B cell (primary cell): ENCODE data around the gene CRK. TPM values are rescaled to one million over a fixed set of nuclear protein-coding genes. Genes with fewer than 3 reads are reported as not detected.

Experiments used
- ATAC-seq: fragments of 200-7000 bp; cut with Tn5 transposase; one replicate; pipeline ENCODE4 v1.10.0; 2021; ENCODE audit warnings: low read depth, mild to moderate bottlenecking, moderate number of reproducible peaks, moderate library complexity
- CTCF ChIA-PET: fragments of 350-600 bp; sonication (Branson Sonifier 250); formaldehyde crosslinking; loops from one replicate; lab custom pipeline; 2021; ENCODE audit warnings: antibody characterized with exemption, inconsistent platforms; lab: Charles Lee
- POLR2A ChIA-PET: fragments of 350-600 bp; sonication (Branson Sonifier 250); formaldehyde crosslinking; loops from one replicate; lab custom pipeline; 2021; ENCODE audit warnings: antibody characterized with exemption; lab: Charles Lee
- DNase-seq: peaks from one replicate; pipeline ENCODE4 v3.0.0; 2013
- H2AFZ ChIP-seq: 2 replicates; pipeline ENCODE4 v1.6.1; 2012; ENCODE audit warnings: mild to moderate bottlenecking, low read depth, low read length; ENCODE audit not compliant: insufficient read depth, poor library complexity, severe bottlenecking
- H3K27ac ChIP-seq, 2 donors: 1 replicate in 1 of 2; 2 replicates in 1 of 2; pipeline ENCODE4 v1.5.1; 2012 to 2013; ENCODE audit warnings: low read length in 2 of 2, mild to moderate bottlenecking in 2 of 2, moderate library complexity in 1 of 2
- H3K27me3 ChIP-seq, 4 experiments: fragments of 200-600 bp in 1 of 4; sonication (generic) in 1 of 4; replicated peaks in 1 of 4; 1 replicate in 2 of 4; 2 replicates in 2 of 4; pipeline versions ENCODE4 v1.6.1 to v1.7.0; 2013 to 2016; ENCODE audit warnings: low read length in 3 of 4, mild to moderate bottlenecking in 2 of 4, mixed read lengths in 1 of 4, moderate library complexity in 1 of 4; ENCODE audit not compliant: insufficient read depth in 4 of 4, control insufficient read depth in 3 of 4; ENCODE audit errors: control extremely low read depth in 1 of 4
- H3K36me3 ChIP-seq, 2 experiments: replicated peaks in 1 of 2; 1 replicate in 1 of 2; 2 replicates in 1 of 2; pipeline versions ENCODE4 v1.6.1 to v1.7.1; 2013; ENCODE audit warnings: low read length in 1 of 2; ENCODE audit not compliant: insufficient read depth in 2 of 2, control insufficient read depth in 1 of 2; ENCODE audit errors: control extremely low read depth in 1 of 2, extremely low read depth in 1 of 2
- H3K4me1 ChIP-seq, 2 donors: fragments of 200-600 bp in 1 of 2; sonication (generic) in 1 of 2; 1 replicate in 1 of 2; 2 replicates in 1 of 2; pipeline versions ENCODE4 v1.5.1 to v1.6.1; 2013 to 2017; ENCODE audit warnings: low read length in 2 of 2; ENCODE audit not compliant: control insufficient read depth in 2 of 2, insufficient read depth in 2 of 2
- H3K4me2 ChIP-seq: replicated peaks from 2 replicates; pipeline ENCODE3; 2012; ENCODE audit warnings: mild to moderate bottlenecking, low read depth, low read length; ENCODE audit not compliant: poor library complexity, severe bottlenecking
- H3K4me3 ChIP-seq, 5 experiments: fragments of 200-600 bp in 1 of 5; sonication (generic) in 1 of 5; 1 replicate in 3 of 5; 2 replicates in 2 of 5; pipeline versions ENCODE4 v1.5.1 to v1.7.0; 2011 to 2016; ENCODE audit warnings: low read length in 4 of 5, mild to moderate bottlenecking in 4 of 5, low read depth in 2 of 5, control low read depth in 1 of 5, moderate library complexity in 1 of 5; ENCODE audit not compliant: insufficient read depth in 1 of 5; ENCODE audit errors: control extremely low read depth in 1 of 5, extremely low read depth in 1 of 5
- H3K79me2 ChIP-seq: fragments of 200-600 bp; sonication (generic); one replicate; pipeline ENCODE4 v1.6.0; 2016; ENCODE audit warnings: low read length; ENCODE audit not compliant: control insufficient read depth, insufficient read depth
- H3K9ac ChIP-seq: fragments of 200-600 bp; sonication (generic); 2 replicates; pipeline ENCODE4 v1.6.1; 2017; ENCODE audit warnings: mild to moderate bottlenecking, low read length, moderate library complexity
- H3K9me3 ChIP-seq, 3 donors: one replicate each; pipeline versions ENCODE4 v1.6.1 to v1.7.1; 2013; ENCODE audit warnings: low read length in 2 of 3; ENCODE audit not compliant: control insufficient read depth in 2 of 3, insufficient read depth in 1 of 3; ENCODE audit errors: control extremely low read depth in 1 of 3
- H4K20me1 ChIP-seq: 2 replicates; pipeline ENCODE4 v1.6.0; 2012; ENCODE audit warnings: mild to moderate bottlenecking, low read length; ENCODE audit not compliant: insufficient read depth, control insufficient read depth, poor library complexity, severe bottlenecking
- H3K27ac Mint-ChIP-seq: one replicate; pipeline ENCODE4 v1.8.0; 2021; ENCODE audit warnings: mixed read lengths
- H3K27me3 Mint-ChIP-seq: one replicate; pipeline ENCODE4 v1.8.0; 2021; ENCODE audit warnings: mixed read lengths
- H3K4me1 Mint-ChIP-seq: one replicate; pipeline ENCODE4 v1.8.0; 2021; ENCODE audit warnings: mixed read lengths
- H3K4me3 Mint-ChIP-seq: one replicate; pipeline ENCODE4 v1.8.0; 2021; ENCODE audit warnings: mixed read lengths
- H3K9me3 Mint-ChIP-seq: one replicate; pipeline ENCODE4 v1.8.0; 2022; ENCODE audit warnings: mixed read lengths; ENCODE audit not compliant: insufficient read depth
- CTCF ChIP-seq: fragments of 200-600 bp; IDR thresholded peaks from one replicate; pipeline ENCODE4 v1.8.0; 2022; ENCODE audit warnings: antibody characterized with exemption, mild to moderate bottlenecking
- EZH2 ChIP-seq: IDR thresholded peaks from 2 replicates; pipeline ENCODE4 v1.6.1; 2012; ENCODE audit warnings: borderline replicate concordance, low read depth, mild to moderate bottlenecking, moderate library complexity, low read length; ENCODE audit not compliant: insufficient read depth, poor library complexity, severe bottlenecking
- WGBS: methylation state at CpG from one replicate; pipeline ENCODE4 v1.1.5; 2013; ENCODE audit warnings: missing lambda C conversion rate; ENCODE audit not compliant: insufficient coverage; 5-methylcytosine and 5-hydroxymethylcytosine counted together
- intact Hi-C: fragments of 100-400 bp; cut with micrococcal nuclease; formaldehyde crosslinking; loops from one replicate; pipeline ENCODE4 v1.10.0; 2022
- polyA plus RNA-seq: library from polyadenylated mRNA; depleted of rRNA; stranded (reverse); fragments of >200 nt; gene quantifications from 2 replicates; pipeline ENCODE4 v1.2.3, GENCODE V29; 2012
- total RNA-seq, 2 donors: library from RNA; stranded (reverse); fragments of 120-200 nt in 1 of 2; gene quantifications; 1 replicate in 1 of 2; 2 replicates in 1 of 2; pipeline versions ENCODE4 v1.2.3 to v1.2.4, GENCODE V29; 2013 to 2022

Gene CRK
- total and polyA plus RNA-seq, 2 donors (not counting 1 experiment from before 2014, with no cell fraction given), result 8.2 to 36.4 TPM

DNA sequence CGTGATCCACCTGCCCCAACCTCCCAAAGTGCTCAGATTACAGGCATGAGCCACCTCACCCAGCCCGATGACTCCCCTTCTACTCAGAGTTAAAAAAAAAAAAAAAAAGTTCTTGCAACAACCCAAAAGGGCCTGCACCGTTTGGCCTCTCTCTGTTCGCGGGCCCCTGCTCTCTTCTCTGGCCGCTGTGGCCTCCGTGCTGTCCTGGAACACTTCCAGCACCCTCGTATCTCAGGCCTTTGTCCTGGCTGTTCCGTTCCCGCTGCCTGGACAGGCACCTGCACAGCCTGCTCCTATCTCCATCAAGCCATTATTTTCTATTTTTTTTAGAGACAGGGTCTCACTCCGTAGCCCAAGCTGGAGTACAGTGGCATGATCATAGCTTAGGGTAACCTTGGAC, 25.7 kb upstream of the CRK start:
- peaks cover 10 to 31% of the 10 kb centered on the region in 2 donors for H3K4me1 ChIP-seq
- peaks cover 22% of the 10 kb centered on the region for H3K79me2 ChIP-seq
- ATAC-seq, result no peak
- intact Hi-C loops, result loop anchor here (5.0 kb wide), 1 partner anchor 36 kb away; the partner anchor contains the start of gene INPP5K
- H2AFZ ChIP-seq, result no peak overlapping the region
- peaks cover 0 to 54% of the 10 kb centered on the region in 2 experiments for H3K36me3 ChIP-seq
- no peaks in the 10 kb centered on the region for H3K9me3 Mint-ChIP-seq
- no peak for TF ChIP-seq CTCF
- TF ChIP-seq EZH2, result no peak
- H3K9ac ChIP-seq, result no peak overlapping the region
- no peak for DNase-seq
- H3K27ac Mint-ChIP-seq, result no peak overlapping the region
- H3K27me3 Mint-ChIP-seq, result no peaks in the 10 kb centered on the region
- H3K9me3 ChIP-seq, result no peaks in the 10 kb centered on the region
- H3K4me1 Mint-ChIP-seq, result peaks cover 19% of the 10 kb centered on the region
- ChIA-PET CTCF (no interaction called here), POLR2A (interaction anchor here (0.6 to 0.9 kb wide), 2 partner anchors 20 to 21 kb away, joined by 3 to 4 read pairs; no protein-coding TSS in a partner anchor)
- H3K4me2 ChIP-seq, result no peak overlapping the region
- H3K4me3 Mint-ChIP-seq, result no peak overlapping the region
- H4K20me1 ChIP-seq, result peaks cover 43% of the 10 kb centered on the region
- no peak overlapping the region for H3K4me3 ChIP-seq
- no peaks in the 10 kb centered on the region for H3K27me3 ChIP-seq
- no peak overlapping the region for H3K27ac ChIP-seq
- 95% methylated on average over 11 of the region's 11 CpGs for WGBS

DNA sequence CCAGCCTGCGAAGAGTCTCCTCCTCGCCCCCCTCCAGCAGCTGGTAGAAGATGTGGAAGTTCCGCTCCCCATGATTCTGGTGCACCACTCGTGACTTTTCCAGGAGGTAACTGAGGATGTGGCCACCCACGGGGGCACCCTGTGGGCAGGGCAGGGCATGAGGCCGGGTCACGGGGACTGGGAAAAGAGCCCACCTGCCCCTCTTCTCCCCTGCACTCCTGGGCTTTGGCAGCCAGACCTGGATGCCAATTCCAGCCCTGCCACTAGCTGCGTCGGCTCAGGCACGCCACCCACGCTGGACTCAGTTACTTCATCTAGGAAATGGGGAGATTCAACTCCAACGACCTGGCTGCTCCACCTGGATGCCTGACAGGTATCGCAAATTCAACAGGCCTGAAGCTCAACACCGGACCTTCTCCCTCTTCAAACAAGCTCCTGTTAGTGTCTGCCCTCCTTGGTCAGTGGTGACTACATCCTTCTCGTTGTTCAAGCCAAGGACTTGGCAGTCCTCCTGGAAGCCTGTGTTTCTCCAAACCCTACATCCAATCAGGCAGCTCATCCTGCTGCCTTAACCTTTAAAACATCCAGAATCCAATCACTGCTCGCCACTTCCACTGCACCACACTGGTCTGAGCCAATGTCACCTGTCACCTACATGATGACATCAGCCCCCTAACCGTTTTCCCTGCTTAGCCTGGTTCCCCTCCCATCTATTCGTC, 24.9 kb upstream of the CRK start:
- no peak overlapping the region for H3K4me3 ChIP-seq
- POLR2A ChIA-PET, result interaction anchor here (0.6 to 0.9 kb wide), 2 partner anchors 19 to 134 kb away, joined by 3 to 4 read pairs; no protein-coding TSS in a partner anchor
- H3K9me3 ChIP-seq, result no peaks in the 10 kb centered on the region
- 86% methylated on average over 17 of the region's 18 CpGs for WGBS
- H3K4me2 ChIP-seq, result no peak overlapping the region
- no peak for DNase-seq
- no peak overlapping the region for H2AFZ ChIP-seq
- peaks cover 22% of the 10 kb centered on the region for H3K4me1 Mint-ChIP-seq
- no peaks in the 10 kb centered on the region for H3K27me3 ChIP-seq
- TF ChIP-seq CTCF, result no peak
- TF ChIP-seq EZH2, result no peak
- no peaks in the 10 kb centered on the region for H3K9me3 Mint-ChIP-seq
- no peak overlapping the region for H3K9ac ChIP-seq
- peaks cover 12 to 31% of the 10 kb centered on the region in 2 donors for H3K4me1 ChIP-seq
- H3K27ac ChIP-seq, result no peak overlapping the region
- no peak overlapping the region for H3K4me3 Mint-ChIP-seq
- CTCF ChIA-PET, result interaction anchor here (0.6 kb wide), 2 partner anchors 82 to 98 kb away, joined by 3 to 4 read pairs; no protein-coding TSS in a partner anchor
- peaks cover 0 to 60% of the 10 kb centered on the region in 2 experiments for H3K36me3 ChIP-seq
- peaks cover 43% of the 10 kb centered on the region for H4K20me1 ChIP-seq
- peaks cover 18% of the 10 kb centered on the region for H3K79me2 ChIP-seq
- no peak overlapping the region for H3K27ac Mint-ChIP-seq
- ATAC-seq, result no peak
- intact Hi-C loops, result loop anchor here (5.0 kb wide), 1 partner anchor 36 kb away; the partner anchor contains the start of gene INPP5K
- no peaks in the 10 kb centered on the region for H3K27me3 Mint-ChIP-seq
